K562 (cell line): ENCODE results near the gene AKT1S1. TPM values are rescaled to one million over a fixed set of nuclear protein-coding genes. Genes with fewer than 3 reads are reported as not detected.

ENCODE experiments used
- ARID1B ChIP-seq: fragments of 450-650 bp; IDR thresholded peaks from 2 replicates; pipeline ENCODE4 v1.6.1; 2016; ENCODE audit warnings: antibody characterized with exemption, mild to moderate bottlenecking, inconsistent platforms
- BCL6 ChIP-seq: fragments of 250-450 bp; sonication (Bioruptor Pico); IDR thresholded peaks from 2 replicates; pipeline ENCODE4 v1.4.0; 2020
- CCAR2 ChIP-seq: fragments of 200-400 bp; formaldehyde crosslinking; IDR thresholded peaks from 2 replicates; pipeline ENCODE4 v1.6.1; 2017; ENCODE audit warnings: mild to moderate bottlenecking, low read depth, low read length
- DNMT1 ChIP-seq: fragments of 450-650 bp; IDR thresholded peaks from 2 replicates; pipeline ENCODE4 v1.6.1; 2016; ENCODE audit warnings: antibody characterized with exemption, mild to moderate bottlenecking
- FOXJ2 ChIP-seq: fragments of 200-800 bp; sonication (Bioruptor generic); IDR thresholded peaks from 2 replicates; pipeline ENCODE4 v1.6.1; 2016; ENCODE audit warnings: missing genetic modification characterization, missing compliant biosample characterization
- GABPB1 ChIP-seq: sonication (generic); formaldehyde crosslinking; IDR thresholded peaks from 2 replicates; pipeline ENCODE4 v1.8.0; 2022; ENCODE audit warnings: mild to moderate bottlenecking, missing genetic modification reagents
- HDGF ChIP-seq: fragments of 450-650 bp; IDR thresholded peaks from 2 replicates; pipeline ENCODE4 v1.6.1; 2016
- HSF4 ChIP-seq: fragments of 250-450 bp; sonication (Bioruptor Pico); IDR thresholded peaks from 2 replicates; pipeline ENCODE4 v2.1.2; 2022; ENCODE audit warnings: mild to moderate bottlenecking, moderate library complexity, borderline replicate concordance
- KHSRP ChIP-seq: fragments of 450-650 bp; IDR thresholded peaks from 2 replicates; pipeline ENCODE4 v1.6.1; 2017
- MXI1 ChIP-seq: IDR thresholded peaks from 2 replicates; pipeline ENCODE4 v1.6.1; 2011; ENCODE audit warnings: low read depth, mild to moderate bottlenecking, improper control_type of control experiment, low read length
- NBN ChIP-seq: fragments of 450-650 bp; IDR thresholded peaks from 2 replicates; pipeline ENCODE4 v1.6.1; 2016; ENCODE audit warnings: low read depth, mild to moderate bottlenecking
- PPARD ChIP-seq: fragments of 250-450 bp; sonication (Bioruptor Pico); IDR thresholded peaks from 2 replicates; pipeline ENCODE4 v1.8.0; 2022; ENCODE audit warnings: inconsistent platforms, mild to moderate bottlenecking, moderate library complexity
- RBFOX2 ChIP-seq: fragments of 200-400 bp; formaldehyde crosslinking; IDR thresholded peaks from 2 replicates; pipeline ENCODE4 v1.6.1; 2017; ENCODE audit warnings: low read depth, mild to moderate bottlenecking, low read length, moderate library complexity
- RCOR1 ChIP-seq, 2 experiments: IDR thresholded peaks; 2 replicates each; pipeline ENCODE4 v1.6.1; 2012; ENCODE audit warnings: low read depth in 2 of 2, low read length in 2 of 2, borderline replicate concordance in 1 of 2, improper control_type of control experiment in 1 of 2
- SIX5 ChIP-seq, 2 experiments: IDR thresholded peaks; 2 replicates each; pipeline ENCODE4 v1.6.1; 2011; ENCODE audit warnings: low read length in 2 of 2, borderline replicate concordance in 1 of 2, low read depth in 1 of 2, mild to moderate bottlenecking in 1 of 2, moderate library complexity in 1 of 2; ENCODE audit not compliant: insufficient read depth in 1 of 2
- SMARCA4 ChIP-seq: fragments of 450-650 bp; IDR thresholded peaks from 2 replicates; pipeline ENCODE4 v1.6.1; 2016
- SREBF2 ChIP-seq: sonication (generic); formaldehyde crosslinking; IDR thresholded peaks from 2 replicates; pipeline ENCODE4 v1.4.0; 2020; ENCODE audit warnings: mild to moderate bottlenecking, missing genetic modification reagents
- TGIF2 ChIP-seq: sonication (generic); formaldehyde crosslinking; IDR thresholded peaks from 2 replicates; pipeline ENCODE4 v1.8.1; 2022; ENCODE audit warnings: mild to moderate bottlenecking, missing genetic modification reagents, moderate library complexity
- ZNF165 ChIP-seq: fragments of 250-450 bp; sonication (Bioruptor Pico); IDR thresholded peaks from 2 replicates; pipeline ENCODE4 v1.4.0; 2020; ENCODE audit warnings: borderline replicate concordance
- ZNF197 ChIP-seq: fragments of 200-800 bp; sonication (Bioruptor generic); IDR thresholded peaks from 2 replicates; pipeline ENCODE4 v1.6.1; 2016; ENCODE audit warnings: low read depth, missing genetic modification characterization, missing compliant biosample characterization
- ZNF212 ChIP-seq: fragments of 450-650 bp; formaldehyde crosslinking; IDR thresholded peaks from 2 replicates; pipeline ENCODE4 v1.4.0; 2020; ENCODE audit warnings: mild to moderate bottlenecking
- ZNF277 ChIP-seq: fragments of 250-450 bp; sonication (Bioruptor Pico); IDR thresholded peaks from 2 replicates; pipeline ENCODE4 v1.8.0; 2022; ENCODE audit warnings: inconsistent platforms, mild to moderate bottlenecking, moderate library complexity, borderline replicate concordance
- ZNF609 ChIP-seq: sonication (generic); formaldehyde crosslinking; IDR thresholded peaks from 2 replicates; pipeline ENCODE4 v1.8.1; 2023; ENCODE audit warnings: missing genetic modification reagents, mild to moderate bottlenecking, borderline replicate concordance
- ZNF778 ChIP-seq: fragments of 450-650 bp; formaldehyde crosslinking; IDR thresholded peaks from 2 replicates; pipeline ENCODE4 v1.4.0; 2020; ENCODE audit warnings: mild to moderate bottlenecking, moderate library complexity
- polyA plus RNA-seq, 8 experiments: library from polyadenylated mRNA; depleted of rRNA in 4 of 8; stranded (reverse) in 5 of 8; unstranded in 3 of 8; fragments of >200 nt; fragmentation: Nextera tagmentation in 2 of 8; fragmentation: Illumina TruSeq in 1 of 8; extraction: Ambion mirVana in 2 of 8; extraction: Trizol in 1 of 8; gene quantifications; 2 replicates each; pipeline versions ENCODE4 v1.2.1 to v1.2.3, GENCODE V29; 2011 to 2014; ENCODE audit warnings: inconsistent platforms in 1 of 8, missing spikeins in 1 of 8
- total RNA-seq, 7 experiments: library from RNA; depleted of rRNA in 6 of 7; stranded (reverse); fragments of >200 nt in 6 of 7; fragmentation: Illumina TruSeq in 2 of 7; extraction: Trizol in 2 of 7; gene quantifications; 2 replicates each; pipeline versions ENCODE4 v1.2.1 to v1.2.3, GENCODE V29; 2011 to 2021; ENCODE audit warnings: low replicate concordance in 1 of 7

Gene AKT1S1
- total and polyA plus RNA-seq, 9 of the 15 experiments (the other 6 are each of a cell fraction or from before 2014, with no cell fraction given), result 1.2 to 50.3 (median 17.1) TPM

GRCh38 chr19:49850487-49851342 lies 26.4 kb downstream of the AKT1S1 start, which contains the start of gene PTOV1 (continued):
- TF ChIP-seq ZNF277 (CRISPR knock-in tag) (no peak), PPARD (CRISPR knock-in tag) (no peak), KHSRP (no peak), CCAR2 (no peak), DNMT1 (no peak), NBN (peak; percentile 83; the same call in 1 of the 2 replicates), MXI1 (no peak), ZNF197 (no peak), RBFOX2 (peak; percentile 89), BCL6 (CRISPR knock-in tag) (no peak), RCOR1 (IDR thresholded peaks at IDR 0.05; ENCODE audit: borderline replicate concordance in 1 of 2, low read depth in 2 of 2, low read length in 2 of 2) (no peak), HSF4 (CRISPR knock-in tag) (no peak), ZNF778 (CRISPR knock-in tag) (no peak), TGIF2 (0 out of 2 replicates have a peak, but pooled peaks have one; percentile 60), FOXJ2 (tag) (peak; percentile 76), ZNF165 (CRISPR knock-in tag) (no peak), GABPB1 (CRISPR knock-in tag) (peak; percentile 75; the same call in 1 of the 2 replicates), ZNF609 (CRISPR knock-in tag) (no peak), ZNF212 (CRISPR knock-in tag) (no peak), SREBF2 (CRISPR knock-in tag) (no peak), SIX5 (IDR thresholded peaks at IDR 0.05; ENCODE audit: borderline replicate concordance in 1 of 2, insufficient read depth in 1 of 2, low read depth in 1 of 2, low read length in 2 of 2) (peak; percentile 78 to 85), SMARCA4 (0 out of 2 replicates have a peak, but pooled peaks have one; percentile 24), ARID1B (peak; percentile 43; the same call in 1 of the 2 replicates), HDGF (no peak)
